Neural progenitor cell (in vitro differentiated cells): Measurements from ENCODE around the gene P4HA3.

Experiments
- EZH2 ChIP-seq: fragments of 200-600 bp; sonication (generic); IDR thresholded peaks from 2 replicates; pipeline ENCODE4 v1.6.1; 2017; ENCODE audit warnings: antibody characterized with exemption, mild to moderate bottlenecking, moderate library complexity
- EZH2phosphoT487 ChIP-seq: fragments of 200-600 bp; sonication (generic); IDR thresholded peaks from 2 replicates; pipeline ENCODE4 v1.6.1; 2017; ENCODE audit warnings: antibody characterized with exemption
- TF ChIP-seq, protein P1 (sequence below): fragments of 200-600 bp; sonication (generic); IDR thresholded peaks from 2 replicates; pipeline ENCODE4 v1.5.1; 2017; ENCODE audit warnings: antibody characterized with exemption, mild to moderate bottlenecking

DNA sequence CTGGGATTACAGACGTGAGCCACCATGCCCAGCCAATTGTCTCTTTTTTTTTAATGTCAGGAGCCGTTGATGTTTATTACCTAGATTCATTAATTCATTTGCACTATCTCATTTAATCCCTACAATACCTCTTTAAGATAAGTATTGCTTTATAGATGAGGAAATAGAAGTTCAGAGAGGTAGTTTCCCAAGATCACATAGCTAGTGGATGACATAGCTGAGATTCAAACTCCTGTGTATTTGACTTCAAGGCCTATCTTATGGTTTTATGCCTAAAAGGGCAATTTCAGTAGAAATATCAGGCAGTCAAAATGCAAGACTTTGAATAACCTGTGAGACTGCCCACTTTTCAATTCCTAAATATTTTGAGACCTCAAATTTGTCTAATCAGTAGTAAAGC is 73.9 kb downstream of the P4HA3 start:
- TF ChIP-seq EZH2, result no peak
- TF ChIP-seq, protein P1, sequence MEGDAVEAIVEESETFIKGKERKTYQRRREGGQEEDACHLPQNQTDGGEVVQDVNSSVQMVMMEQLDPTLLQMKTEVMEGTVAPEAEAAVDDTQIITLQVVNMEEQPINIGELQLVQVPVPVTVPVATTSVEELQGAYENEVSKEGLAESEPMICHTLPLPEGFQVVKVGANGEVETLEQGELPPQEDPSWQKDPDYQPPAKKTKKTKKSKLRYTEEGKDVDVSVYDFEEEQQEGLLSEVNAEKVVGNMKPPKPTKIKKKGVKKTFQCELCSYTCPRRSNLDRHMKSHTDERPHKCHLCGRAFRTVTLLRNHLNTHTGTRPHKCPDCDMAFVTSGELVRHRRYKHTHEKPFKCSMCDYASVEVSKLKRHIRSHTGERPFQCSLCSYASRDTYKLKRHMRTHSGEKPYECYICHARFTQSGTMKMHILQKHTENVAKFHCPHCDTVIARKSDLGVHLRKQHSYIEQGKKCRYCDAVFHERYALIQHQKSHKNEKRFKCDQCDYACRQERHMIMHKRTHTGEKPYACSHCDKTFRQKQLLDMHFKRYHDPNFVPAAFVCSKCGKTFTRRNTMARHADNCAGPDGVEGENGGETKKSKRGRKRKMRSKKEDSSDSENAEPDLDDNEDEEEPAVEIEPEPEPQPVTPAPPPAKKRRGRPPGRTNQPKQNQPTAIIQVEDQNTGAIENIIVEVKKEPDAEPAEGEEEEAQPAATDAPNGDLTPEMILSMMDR, result no peak
- no peak for TF ChIP-seq EZH2phosphoT487
